Esophagus squamous epithelium (tissue), 5 donors: ENCODE results near the gene SHTN1. TPM values are rescaled to one million over a fixed set of nuclear protein-coding genes. Genes with fewer than 3 reads are reported as not detected.

Experiments
- DNase-seq: peaks from one replicate; lab custom pipeline; 2025; lab: John Stamatoyannopoulos, UW
- H3K27ac ChIP-seq, 4 donors: fragments of 200-600 bp; sonication (generic); one replicate each; pipeline ENCODE4 v1.5.1; 2016 to 2019; ENCODE audit warnings: mild to moderate bottlenecking in 1 of 4
- H3K27me3 ChIP-seq, 4 donors: fragments of 200-600 bp; sonication (generic); 1 replicate in 3 of 4; 2 replicates in 1 of 4; pipeline versions ENCODE4 v1.5.1 to v1.6.0; 2017 to 2021; ENCODE audit warnings: antibody characterized with exemption in 1 of 4
- H3K36me3 ChIP-seq, 3 donors: fragments of 200-600 bp; sonication (generic); one replicate each; pipeline ENCODE4 v1.5.1; 2016 to 2019
- H3K4me1 ChIP-seq, 3 donors: fragments of 200-600 bp; sonication (generic); one replicate each; pipeline ENCODE4 v1.5.1; 2017 to 2019
- H3K4me3 ChIP-seq, 4 donors: fragments of 200-600 bp; sonication (generic); 1 replicate in 3 of 4; 2 replicates in 1 of 4; pipeline ENCODE4 v1.5.1; 2016 to 2019; ENCODE audit warnings: mild to moderate bottlenecking in 2 of 4, moderate library complexity in 1 of 4
- H3K9me3 ChIP-seq, 3 donors: fragments of 200-600 bp; sonication (generic); one replicate each; pipeline ENCODE4 v1.5.1; 2016 to 2019
- CTCF ChIP-seq, 6 experiments: fragments of 450-650 bp in 4 of 6; fragments of 200-600 bp in 2 of 6; sonication (generic) in 2 of 6; IDR thresholded peaks; one replicate each; pipeline ENCODE4 v1.5.1; 2016 to 2019; ENCODE audit warnings: antibody characterized with exemption in 6 of 6, mild to moderate bottlenecking in 4 of 6, moderate library complexity in 4 of 6
- POLR2A ChIP-seq, 4 donors: fragments of 450-650 bp; IDR thresholded peaks; one replicate each; pipeline ENCODE4 v1.6.1; 2017; ENCODE audit warnings: antibody characterized with exemption in 4 of 4, mild to moderate bottlenecking in 4 of 4, moderate library complexity in 3 of 4
- WGBS, 2 donors: methylation state at CpG; one replicate each; pipeline ENCODE4 v1.1.5; 2018; 5-methylcytosine and 5-hydroxymethylcytosine counted together
- intact Hi-C: fragments of 100-400 bp; cut with DNase I; formaldehyde crosslinking; loops from one replicate; pipeline ENCODE4 v1.15.0; 2022
- total RNA-seq, 4 donors: library from RNA; depleted of rRNA; stranded (reverse); fragments of >200 nt; gene quantifications; one replicate each; pipeline ENCODE4 v1.1.0, GENCODE V29; 2016
- donor health status: DM: yes; HTN: yes; CAD: no.

The SHTN1 gene
- total RNA-seq, 4 donors from 2014 or later: 8.6 to 12.5 (median 10.2) TPM

- Histone ChIP-seq H3K4me3 (peak overlapping the region; percentile 46 to 77 (median 68)), H3K36me3 (no peaks in the 10 kb centered on the region), H3K27ac (peak overlapping the region in 2 of 4 donors; percentile 66 to 71), H3K9me3 (no peaks in the 10 kb centered on the region), H3K27me3 (peaks cover 0 to 27% (median 0%) of the 10 kb centered on the region in 4 donors), H3K4me1 (peaks cover 0 to 26% (median 4%) of the 10 kb centered on the region in 3 donors)
- intact Hi-C loops: no loop called here
- 36 to 46% methylated on average over 17 of the region's 17 CpGs for WGBS, 2 donors
- TF ChIP-seq CTCF (IDR thresholded peaks at IDR 0.05) (no peak), POLR2A (IDR thresholded peaks at IDR 0.05) (no peak)
- DNase-seq: no peak
Measured at GRCh38 chr10:116848032-116848943, 156.7 kb downstream of the SHTN1 start.

- Histone ChIP-seq H3K27me3 (peaks cover 0 to 21% (median 0%) of the 10 kb centered on the region in 4 donors), H3K9me3 (no peaks in the 10 kb centered on the region), H3K4me1 (peaks cover 0 to 26% (median 4%) of the 10 kb centered on the region in 3 donors), H3K36me3 (no peaks in the 10 kb centered on the region), H3K4me3 (no peak overlapping the region), H3K27ac (no peak overlapping the region)
- DNase-seq: no peak
- intact Hi-C loops: no loop called here
- TF ChIP-seq POLR2A (IDR thresholded peaks at IDR 0.05): no peak
- no peak for TF ChIP-seq CTCF (IDR thresholded peaks at IDR 0.05)
- 59 to 80% methylated on average over 2 of the region's 2 CpGs for WGBS, 2 donors
Measured at GRCh38 chr10:116845823-116846222, 159.2 kb downstream of the SHTN1 start.

- WGBS, 2 donors: 91 to 92% methylated on average over 6 of the region's 6 CpGs
- H3K4me1 ChIP-seq: no peaks in the 10 kb centered on the region
- no peaks in the 10 kb centered on the region for H3K36me3 ChIP-seq
- H3K27me3 ChIP-seq: no peaks in the 10 kb centered on the region
- no peak overlapping the region for H3K4me3 ChIP-seq
- H3K27ac ChIP-seq: no peak overlapping the region
- no peak for TF ChIP-seq CTCF (IDR thresholded peaks at IDR 0.05)
- no peak for TF ChIP-seq POLR2A (IDR thresholded peaks at IDR 0.05)
- intact Hi-C loops: no loop called here
- no peak for DNase-seq
- H3K9me3 ChIP-seq: no peaks in the 10 kb centered on the region
Measured at GRCh38 chr10:116840389-116841075, 164.5 kb downstream of the SHTN1 start.

- Histone ChIP-seq H3K36me3 (no peaks in the 10 kb centered on the region), H3K4me1 (no peaks in the 10 kb centered on the region), H3K27ac (no peak overlapping the region), H3K4me3 (no peak overlapping the region), H3K9me3 (no peaks in the 10 kb centered on the region), H3K27me3 (no peaks in the 10 kb centered on the region)
- no peak for DNase-seq
- 65 to 75% methylated on average over 4 to 5 of the region's 5 CpGs for WGBS, 2 donors
- intact Hi-C loops: no loop called here
- TF ChIP-seq POLR2A (IDR thresholded peaks at IDR 0.05) (no peak), CTCF (IDR thresholded peaks at IDR 0.05) (no peak)
Measured at GRCh38 chr10:116838143-116838725, 166.8 kb downstream of the SHTN1 start.
